WERI-Rb-1 (cell line): ENCODE results near the gene FBXW9.

Experiments used
- DNase-seq: peaks from one replicate; pipeline ENCODE4 v3.0.0-alpha.2; 2020
- H3K27ac ChIP-seq: fragments of 250-450 bp; sonication (Bioruptor Pico); 2 replicates; pipeline ENCODE4 v1.5.1; 2020; ENCODE audit warnings: mild to moderate bottlenecking, moderate library complexity
- H3K27me3 ChIP-seq: fragments of 250-450 bp; sonication (Bioruptor Pico); 2 replicates; pipeline ENCODE4 v1.5.1; 2021; ENCODE audit warnings: mild to moderate bottlenecking, low read depth, moderate library complexity; ENCODE audit not compliant: insufficient read depth, severe bottlenecking
- H3K36me3 ChIP-seq: fragments of 250-450 bp; sonication (Bioruptor Pico); 2 replicates; pipeline ENCODE4 v1.5.1; 2020; ENCODE audit warnings: mild to moderate bottlenecking, moderate library complexity
- H3K4me3 ChIP-seq: 2 replicates; pipeline ENCODE4 v1.5.1; 2011; ENCODE audit warnings: low read depth, mild to moderate bottlenecking, control low read depth, low read length
- H3K9me3 ChIP-seq: fragments of 250-450 bp; sonication (Bioruptor Pico); 2 replicates; pipeline ENCODE4 v1.5.1; 2021; ENCODE audit warnings: mild to moderate bottlenecking, moderate library complexity; ENCODE audit not compliant: severe bottlenecking
- CTCF ChIP-seq: IDR thresholded peaks from 2 replicates; pipeline ENCODE4 v1.5.1; 2011; ENCODE audit warnings: low read depth, mild to moderate bottlenecking, control low read depth, inconsistent platforms, low read length

Gene FBXW9

GRCh38 chr19:12664406-12665280, 31.8 kb downstream of the FBXW9 start:
- TF ChIP-seq CTCF = no peak
- H3K4me3 ChIP-seq = no peak overlapping the region
- no peak overlapping the region for H3K27ac ChIP-seq
- H3K27me3 ChIP-seq = no peaks in the 10 kb centered on the region
- H3K9me3 ChIP-seq = no peaks in the 10 kb centered on the region
- DNase-seq = peak; percentile 65
- H3K36me3 ChIP-seq = peaks cover 56% of the 10 kb centered on the region

GRCh38 chr19:12660980-12661379, 35.5 kb downstream of the FBXW9 start:
- Histone ChIP-seq H3K27me3 (no peaks in the 10 kb centered on the region), H3K9me3 (no peaks in the 10 kb centered on the region), H3K27ac (no peak overlapping the region), H3K4me3 (no peak overlapping the region), H3K36me3 (peaks cover 48% of the 10 kb centered on the region)
- TF ChIP-seq CTCF = no peak
- no peak for DNase-seq

- no peak overlapping the region for H3K4me3 ChIP-seq
- no peak overlapping the region for H3K27ac ChIP-seq
- DNase-seq = no peak
- peak; percentile 25; the same call in 1 of the 2 replicates for TF ChIP-seq CTCF
- H3K36me3 ChIP-seq = peaks cover 37% of the 10 kb centered on the region
- no peaks in the 10 kb centered on the region for H3K27me3 ChIP-seq
- no peaks in the 10 kb centered on the region for H3K9me3 ChIP-seq
Measured at GRCh38 chr19:12657966-12658365, 38.5 kb downstream of the FBXW9 start.

- Histone ChIP-seq H3K4me3 (no peak overlapping the region), H3K36me3 (peaks cover 28% of the 10 kb centered on the region), H3K9me3 (no peaks in the 10 kb centered on the region), H3K27ac (no peak overlapping the region), H3K27me3 (no peaks in the 10 kb centered on the region)
- peak; percentile 39 for DNase-seq
- TF ChIP-seq CTCF = no peak
Measured at GRCh38 chr19:12656899-12657571, 39.4 kb downstream of the FBXW9 start.

- TF ChIP-seq CTCF = no peak
- Histone ChIP-seq H3K27me3 (no peaks in the 10 kb centered on the region), H3K36me3 (peaks cover 17% of the 10 kb centered on the region), H3K9me3 (no peaks in the 10 kb centered on the region), H3K27ac (no peak overlapping the region), H3K4me3 (no peak overlapping the region)
- no peak for DNase-seq
Measured at GRCh38 chr19:12655546-12655945, 40.9 kb downstream of the FBXW9 start.
